Panc1 (cell line): ENCODE data around the gene NAPG. TPM values are rescaled to one million over a fixed set of nuclear protein-coding genes. Genes with fewer than 3 reads are reported as not detected.

ENCODE experiments used
- ATAC-seq: fragments of 200-7000 bp; cut with Tn5 transposase; 2 replicates; pipeline ENCODE4 v1.9.1; 2020; ENCODE audit warnings: mild to moderate bottlenecking, moderate library complexity
- BruUV-seq: library from RNA; stranded (reverse); fragments of 400-500 nt; replicated peaks from 2 replicates; lab custom pipeline; 2021; lab: Mats Ljungman, UMichigan
- CTCF ChIA-PET: fragments of 300-600 bp; sonication (Branson Sonifier 250); formaldehyde crosslinking; loops from one replicate; lab custom pipeline; 2022; ENCODE audit warnings: antibody characterized with exemption; lab: Charles Lee
- POLR2A ChIA-PET: fragments of 300-600 bp; sonication (Branson Sonifier 250); formaldehyde crosslinking; loops from one replicate; lab custom pipeline; 2022; ENCODE audit warnings: antibody characterized with exemption; lab: Charles Lee
- DNase-seq: peaks from one replicate; pipeline ENCODE4 v3.0.0-alpha.2; 2010; ENCODE audit warnings: low read depth, low spot score
- H3K27ac ChIP-seq: 2 replicates; pipeline ENCODE4 v1.5.1; 2011; ENCODE audit warnings: mild to moderate bottlenecking, low read length, inconsistent platforms
- H3K27me3 ChIP-seq: fragments of 200-500 bp; sonication (Bioruptor generic); 2 replicates; pipeline ENCODE4 v1.6.0; 2014; ENCODE audit warnings: low read length, inconsistent platforms; ENCODE audit not compliant: control insufficient read depth, insufficient read depth
- H3K36me3 ChIP-seq: fragments of 200-500 bp; sonication (Bioruptor generic); 2 replicates; pipeline ENCODE4 v1.5.1; 2014; ENCODE audit warnings: inconsistent platforms, mild to moderate bottlenecking, low read length, moderate library complexity; ENCODE audit not compliant: control insufficient read depth, insufficient read depth
- H3K4me1 ChIP-seq: 2 replicates; pipeline ENCODE4 v1.5.1; 2011; ENCODE audit warnings: inconsistent platforms, mild to moderate bottlenecking, low read length, moderate library complexity; ENCODE audit not compliant: control insufficient read depth, insufficient read depth
- H3K4me3 ChIP-seq, 2 experiments: 2 replicates each; pipeline ENCODE4 v1.5.1; 2011 to 2012; ENCODE audit warnings: low read depth in 2 of 2, low read length in 2 of 2, mild to moderate bottlenecking in 2 of 2, inconsistent platforms in 1 of 2, moderate library complexity in 1 of 2
- H3K9me3 ChIP-seq: fragments of 200-500 bp; sonication (Bioruptor generic); 2 replicates; pipeline ENCODE4 v1.5.1; 2014; ENCODE audit warnings: low read depth, mild to moderate bottlenecking, inconsistent platforms, low read length, moderate library complexity; ENCODE audit not compliant: control insufficient read depth, insufficient read depth
- POLR2AphosphoS5 ChIP-seq: IDR thresholded peaks from 2 replicates; pipeline ENCODE4 v1.6.1; 2012; ENCODE audit warnings: mild to moderate bottlenecking, low read depth, low read length, moderate library complexity
- SIN3A ChIP-seq: IDR thresholded peaks from 2 replicates; pipeline ENCODE4 v1.6.1; 2012; ENCODE audit warnings: low read depth, mild to moderate bottlenecking, low read length, moderate library complexity, borderline replicate concordance; ENCODE audit not compliant: insufficient read depth
- TCF7L2 ChIP-seq: IDR thresholded peaks from 2 replicates; pipeline ENCODE4 v1.6.1; 2011; ENCODE audit warnings: mild to moderate bottlenecking, low read depth, low read length, inconsistent platforms
- in situ Hi-C: cut with HindIII; loops from 2 replicates; pipeline ENCODE4 v1.10.0; 2016; ENCODE audit warnings: low sequenced_read_pairs, low pct_unique_long_range_greater_than_20kb
- intact Hi-C: fragments of 100-400 bp; cut with micrococcal nuclease; formaldehyde crosslinking; loops from one replicate; pipeline ENCODE4 v1.10.0; 2022; ENCODE audit not compliant: unreplicated experiment
- total RNA-seq: library from RNA; stranded (reverse); gene quantifications from one replicate; pipeline ENCODE4 v1.2.1, GENCODE V29; 2021; ENCODE audit not compliant: unreplicated experiment
- TF ChIP-seq, protein P1 (sequence below), 2 experiments: IDR thresholded peaks; 2 replicates each; pipeline ENCODE4 v1.6.1; 2011 to 2012; ENCODE audit warnings: low read depth in 2 of 2, control low read depth in 1 of 2, low read length in 1 of 2, mild to moderate bottlenecking in 1 of 2, moderate library complexity in 1 of 2; ENCODE audit not compliant: insufficient read depth in 1 of 2
- TF ChIP-seq, protein P2 (sequence below): fragments of 450-650 bp; IDR thresholded peaks from 2 replicates; pipeline ENCODE4 v1.5.1; 2017; ENCODE audit warnings: mild to moderate bottlenecking

NAPG gene
- total RNA-seq, 1 experiment from 2014 or later, result 27.8 TPM

DNA sequence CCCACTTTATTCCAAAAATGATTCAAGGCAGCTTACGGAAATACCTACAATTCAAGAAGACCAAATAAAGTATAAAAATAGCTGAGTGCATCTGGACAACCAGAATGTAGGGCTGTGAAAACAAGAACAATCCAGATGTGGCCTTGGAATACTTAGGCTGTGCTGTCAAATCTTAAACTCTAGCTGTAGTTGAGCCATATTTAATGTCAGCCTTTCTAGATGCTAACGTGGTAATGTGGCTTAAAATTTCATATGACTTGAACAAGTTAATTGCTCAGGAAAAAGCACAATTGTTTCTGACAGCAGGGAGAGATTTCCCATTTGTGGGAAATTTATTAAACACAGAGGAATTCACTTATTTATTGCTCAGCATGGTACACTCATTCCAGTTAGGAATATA, 14.6 kb upstream of the NAPG start:
- H3K27ac ChIP-seq, result no peak overlapping the region
- TF ChIP-seq, protein P1, sequence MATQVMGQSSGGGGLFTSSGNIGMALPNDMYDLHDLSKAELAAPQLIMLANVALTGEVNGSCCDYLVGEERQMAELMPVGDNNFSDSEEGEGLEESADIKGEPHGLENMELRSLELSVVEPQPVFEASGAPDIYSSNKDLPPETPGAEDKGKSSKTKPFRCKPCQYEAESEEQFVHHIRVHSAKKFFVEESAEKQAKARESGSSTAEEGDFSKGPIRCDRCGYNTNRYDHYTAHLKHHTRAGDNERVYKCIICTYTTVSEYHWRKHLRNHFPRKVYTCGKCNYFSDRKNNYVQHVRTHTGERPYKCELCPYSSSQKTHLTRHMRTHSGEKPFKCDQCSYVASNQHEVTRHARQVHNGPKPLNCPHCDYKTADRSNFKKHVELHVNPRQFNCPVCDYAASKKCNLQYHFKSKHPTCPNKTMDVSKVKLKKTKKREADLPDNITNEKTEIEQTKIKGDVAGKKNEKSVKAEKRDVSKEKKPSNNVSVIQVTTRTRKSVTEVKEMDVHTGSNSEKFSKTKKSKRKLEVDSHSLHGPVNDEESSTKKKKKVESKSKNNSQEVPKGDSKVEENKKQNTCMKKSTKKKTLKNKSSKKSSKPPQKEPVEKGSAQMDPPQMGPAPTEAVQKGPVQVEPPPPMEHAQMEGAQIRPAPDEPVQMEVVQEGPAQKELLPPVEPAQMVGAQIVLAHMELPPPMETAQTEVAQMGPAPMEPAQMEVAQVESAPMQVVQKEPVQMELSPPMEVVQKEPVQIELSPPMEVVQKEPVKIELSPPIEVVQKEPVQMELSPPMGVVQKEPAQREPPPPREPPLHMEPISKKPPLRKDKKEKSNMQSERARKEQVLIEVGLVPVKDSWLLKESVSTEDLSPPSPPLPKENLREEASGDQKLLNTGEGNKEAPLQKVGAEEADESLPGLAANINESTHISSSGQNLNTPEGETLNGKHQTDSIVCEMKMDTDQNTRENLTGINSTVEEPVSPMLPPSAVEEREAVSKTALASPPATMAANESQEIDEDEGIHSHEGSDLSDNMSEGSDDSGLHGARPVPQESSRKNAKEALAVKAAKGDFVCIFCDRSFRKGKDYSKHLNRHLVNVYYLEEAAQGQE (IDR thresholded peaks at IDR 0.05; ENCODE audit: insufficient read depth in 1 of 2, low read depth in 2 of 2, low read length in 1 of 2), result no peak
- TF ChIP-seq SIN3A (no peak), TCF7L2 (no peak), POLR2AphosphoS5 (no peak)
- TF ChIP-seq, protein P2, sequence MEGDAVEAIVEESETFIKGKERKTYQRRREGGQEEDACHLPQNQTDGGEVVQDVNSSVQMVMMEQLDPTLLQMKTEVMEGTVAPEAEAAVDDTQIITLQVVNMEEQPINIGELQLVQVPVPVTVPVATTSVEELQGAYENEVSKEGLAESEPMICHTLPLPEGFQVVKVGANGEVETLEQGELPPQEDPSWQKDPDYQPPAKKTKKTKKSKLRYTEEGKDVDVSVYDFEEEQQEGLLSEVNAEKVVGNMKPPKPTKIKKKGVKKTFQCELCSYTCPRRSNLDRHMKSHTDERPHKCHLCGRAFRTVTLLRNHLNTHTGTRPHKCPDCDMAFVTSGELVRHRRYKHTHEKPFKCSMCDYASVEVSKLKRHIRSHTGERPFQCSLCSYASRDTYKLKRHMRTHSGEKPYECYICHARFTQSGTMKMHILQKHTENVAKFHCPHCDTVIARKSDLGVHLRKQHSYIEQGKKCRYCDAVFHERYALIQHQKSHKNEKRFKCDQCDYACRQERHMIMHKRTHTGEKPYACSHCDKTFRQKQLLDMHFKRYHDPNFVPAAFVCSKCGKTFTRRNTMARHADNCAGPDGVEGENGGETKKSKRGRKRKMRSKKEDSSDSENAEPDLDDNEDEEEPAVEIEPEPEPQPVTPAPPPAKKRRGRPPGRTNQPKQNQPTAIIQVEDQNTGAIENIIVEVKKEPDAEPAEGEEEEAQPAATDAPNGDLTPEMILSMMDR, result no peak
- H3K4me1 ChIP-seq, result no peaks in the 10 kb centered on the region
- DNase-seq, result no peak
- BruUV-seq, result no TSS peak
- intact Hi-C loops (no loop called here), in situ Hi-C loops (no loop called here)
- H3K27me3 ChIP-seq, result peaks cover 10% of the 10 kb centered on the region
- H3K4me3 ChIP-seq, result no peak overlapping the region
- H3K9me3 ChIP-seq, result no peaks in the 10 kb centered on the region
- no peaks in the 10 kb centered on the region for H3K36me3 ChIP-seq
- ChIA-PET CTCF (no interaction called here), POLR2A (no interaction called here)
- no peak for ATAC-seq

DNA sequence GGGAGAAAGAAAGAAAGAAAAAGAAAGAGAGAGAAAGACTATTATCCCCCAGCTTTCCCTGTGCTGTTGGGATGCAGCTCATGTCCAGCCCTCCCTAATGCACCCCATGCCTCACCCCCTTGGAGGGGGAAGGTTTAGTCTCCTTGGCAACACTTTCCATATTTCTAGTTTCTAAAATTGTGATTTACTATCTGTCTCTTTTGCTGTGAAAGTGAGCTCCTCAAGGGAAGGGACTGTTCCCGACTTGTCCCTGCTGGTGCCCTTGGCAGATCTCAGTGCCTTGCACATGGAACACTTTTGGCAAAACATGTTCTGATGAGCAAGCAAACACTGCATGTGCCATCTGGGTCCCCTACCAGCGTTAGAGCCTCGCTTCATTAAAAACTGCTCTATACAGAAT, 11.7 kb upstream of the NAPG start:
- ChIA-PET CTCF (no interaction called here), POLR2A (no interaction called here)
- no peaks in the 10 kb centered on the region for H3K9me3 ChIP-seq
- no peak overlapping the region for H3K4me3 ChIP-seq
- peaks cover 13% of the 10 kb centered on the region for H3K27me3 ChIP-seq
- DNase-seq (no peak), ATAC-seq (no peak)
- intact Hi-C loops, result no loop called here
- no peaks in the 10 kb centered on the region for H3K4me1 ChIP-seq
- TF ChIP-seq TCF7L2 (no peak), SIN3A (no peak), POLR2AphosphoS5 (no peak)
- TF ChIP-seq, protein P1 (IDR thresholded peaks at IDR 0.05; ENCODE audit: insufficient read depth in 1 of 2, low read depth in 2 of 2, low read length in 1 of 2), result no peak
- TF ChIP-seq, protein P2, result no peak
- no peak overlapping the region for H3K27ac ChIP-seq
- in situ Hi-C loops, result no loop called here
- no peaks in the 10 kb centered on the region for H3K36me3 ChIP-seq
- no TSS peak for BruUV-seq
